K562 (cell line): ENCODE measurements around the gene ANO2. TPM values are rescaled to one million over a fixed set of nuclear protein-coding genes. Genes with fewer than 3 reads are reported as not detected.

Source experiments
- ATAC-seq: fragments of 200-7000 bp; cut with Tn5 transposase; 3 replicates; pipeline ENCODE4 v1.9.1; 2020; ENCODE audit warnings: moderate library complexity
- BruUV-seq: library from RNA; stranded (reverse); fragments of 400-500 nt; replicated peaks from 2 replicates; lab custom pipeline; 2021; lab: Mats Ljungman, UMichigan
- CTCF ChIA-PET: fragments of 300-600 bp; formaldehyde crosslinking; extraction: SDS; loops from one replicate; lab custom pipeline; 2021; ENCODE audit warnings: low intra/inter-chr PET ratio; lab: Yijun Ruan, JAX
- POLR2A ChIA-PET: fragments of 300-600, 350-650 bp; sonication (Branson Sonifier 250); formaldehyde crosslinking; extraction: SDS; loops from one replicate; lab custom pipeline; 2021; ENCODE audit warnings: antibody characterized with exemption, inconsistent platforms; lab: Yijun Ruan, JAX
- DNase-seq, 4 experiments: peaks; one replicate each; pipeline versions ENCODE4 v3.0.0 to v3.0.0-alpha.2; 2011 to 2018; ENCODE audit warnings: low spot score in 3 of 4, mixed read lengths in 3 of 4; ENCODE audit errors: extremely low read depth in 1 of 4
- FAIRE-seq: peaks from 2 replicates; lab custom pipeline; 2011; peaks lifted over from hg19 to GRCh38; lab: Jason Lieb, UNC
- H2AFZ ChIP-seq: 2 replicates; pipeline ENCODE4 v1.6.0; 2011; ENCODE audit warnings: low read depth, low read length, control low read depth, inconsistent platforms
- H3K27ac ChIP-seq: fragments of 200-600 bp; 3 replicates; pipeline ENCODE4 v1.8.0; 2011; ENCODE audit warnings: low read depth, mild to moderate bottlenecking, control low read depth, inconsistent platforms, low read length, moderate library complexity, mixed read lengths; ENCODE audit errors: extremely low read depth
- H3K27me3 ChIP-seq, 2 experiments: fragments of 300-600 bp in 1 of 2; 2 replicates in 1 of 2; 3 replicates in 1 of 2; pipeline versions ENCODE4 v1.6.0 to v1.8.0; 2011; ENCODE audit warnings: inconsistent platforms in 2 of 2, low read length in 2 of 2, mild to moderate bottlenecking in 1 of 2, mixed read lengths in 1 of 2, moderate library complexity in 1 of 2; ENCODE audit not compliant: control insufficient read depth in 2 of 2, insufficient read depth in 2 of 2
- H3K36me3 ChIP-seq: fragments of 300-600 bp; 3 replicates; pipeline ENCODE4 v1.8.0; 2011; ENCODE audit warnings: mild to moderate bottlenecking, low read length, inconsistent platforms; ENCODE audit not compliant: control insufficient read depth, insufficient read depth
- H3K4me1 ChIP-seq, 2 experiments: fragments of 200-600 bp in 1 of 2; replicated peaks in 1 of 2; 2 replicates in 1 of 2; 3 replicates in 1 of 2; pipeline versions ENCODE4 v1.5.1 to v1.8.0; 2011; ENCODE audit warnings: inconsistent platforms in 2 of 2, low read length in 2 of 2, mild to moderate bottlenecking in 1 of 2, mixed read lengths in 1 of 2, moderate library complexity in 1 of 2; ENCODE audit not compliant: control insufficient read depth in 2 of 2, insufficient read depth in 2 of 2
- H3K4me2 ChIP-seq: 2 replicates; pipeline ENCODE4 v1.6.1; 2011; ENCODE audit warnings: low read length, control low read depth, inconsistent platforms, mixed read lengths; ENCODE audit not compliant: insufficient read depth
- H3K4me3 ChIP-seq: fragments of 200-600 bp; sonication (generic), shearing (Covaris generic); 2 replicates; pipeline ENCODE4 v1.5.1; 2016; ENCODE audit warnings: control low read depth, inconsistent platforms
- H3K79me2 ChIP-seq: fragments of 200-600 bp; 3 replicates; pipeline ENCODE4 v1.8.0; 2011; ENCODE audit warnings: low read length, inconsistent platforms; ENCODE audit not compliant: control insufficient read depth, insufficient read depth
- H3K9ac ChIP-seq, 2 experiments: 2 replicates each; pipeline versions ENCODE4 v1.6.0 to v1.6.1; 2011; ENCODE audit warnings: low read depth in 2 of 2, low read length in 2 of 2, control low read depth in 1 of 2, inconsistent platforms in 1 of 2, mild to moderate bottlenecking in 1 of 2, mixed read lengths in 1 of 2; ENCODE audit not compliant: insufficient read depth in 1 of 2
- H3K9me1 ChIP-seq: one replicate; pipeline ENCODE4 v1.6.0; 2011; ENCODE audit warnings: inconsistent platforms, mild to moderate bottlenecking, low read length, moderate library complexity; ENCODE audit not compliant: control insufficient read depth, insufficient read depth
- H3K9me3 ChIP-seq: replicated peaks from 2 replicates; pipeline ENCODE4 v1.5.1; 2011; ENCODE audit warnings: low read depth, low read length, inconsistent platforms; ENCODE audit not compliant: control insufficient read depth, insufficient read depth
- H4K20me1 ChIP-seq: replicated peaks from 2 replicates; pipeline ENCODE4 v1.6.1; 2011; ENCODE audit warnings: low read length, inconsistent platforms, mixed read lengths; ENCODE audit not compliant: control insufficient read depth, insufficient read depth
- ARID3B ChIP-seq: fragments of 250-450 bp; sonication (Bioruptor Pico); IDR thresholded peaks from 2 replicates; pipeline ENCODE4 v1.4.0; 2020; ENCODE audit warnings: borderline replicate concordance
- CBX3 ChIP-seq, 2 experiments: IDR thresholded peaks; 1 replicate in 1 of 2; 2 replicates in 1 of 2; pipeline ENCODE4 v1.6.1; 2012; ENCODE audit warnings: inconsistent platforms in 2 of 2, low read length in 2 of 2, borderline replicate concordance in 1 of 2, control low read depth in 1 of 2
- KAT8 ChIP-seq: fragments of 450-650 bp; IDR thresholded peaks from 2 replicates; pipeline ENCODE4 v1.6.1; 2016; ENCODE audit warnings: low read depth, mild to moderate bottlenecking
- NEUROD1 ChIP-seq: fragments of 150-350 bp; IDR thresholded peaks from 2 replicates; pipeline ENCODE4 v1.6.1; 2014; ENCODE audit warnings: borderline replicate concordance, low read length, low read depth; ENCODE audit not compliant: partially characterized antibody
- SIN3B ChIP-seq: fragments of 450-650 bp; IDR thresholded peaks from 2 replicates; pipeline ENCODE4 v1.6.1; 2017; ENCODE audit warnings: low read depth, mild to moderate bottlenecking, moderate library complexity
- SPI1 ChIP-seq: IDR thresholded peaks from 2 replicates; pipeline ENCODE4 v1.6.1; 2011; ENCODE audit warnings: low read depth, low read length, control low read depth, borderline replicate concordance
- ZNF561 ChIP-seq: fragments of 450-650 bp; formaldehyde crosslinking; conservative IDR thresholded peaks from 2 replicates; pipeline ENCODE4 v1.4.0; 2020; ENCODE audit warnings: mild to moderate bottlenecking, moderate library complexity
- ZNF778 ChIP-seq: fragments of 450-650 bp; formaldehyde crosslinking; IDR thresholded peaks from 2 replicates; pipeline ENCODE4 v1.4.0; 2020; ENCODE audit warnings: mild to moderate bottlenecking, moderate library complexity
- WGBS: fragments of 100-300 bp; shearing (Covaris generic); methylation state at CpG from one replicate; pipeline ENCODE4 v1.1.6; 2016; ENCODE audit warnings: low coverage, mixed read lengths; ENCODE audit not compliant: insufficient coverage; ENCODE audit errors: missing lambda C conversion rate; 5-methylcytosine and 5-hydroxymethylcytosine counted together
- in situ Hi-C: fragments of 300-500 bp; cut with MboI; formaldehyde crosslinking; loops from 4 replicates; pipeline ENCODE4 v1.15.0; 2018; ENCODE audit warnings: inconsistent platforms, mixed read lengths
- intact Hi-C: fragments of 100-400 bp; cut with micrococcal nuclease; formaldehyde crosslinking; loops from 2 replicates; pipeline ENCODE4 v1.14.2; 2022
- polyA plus RNA-seq, 8 experiments: library from polyadenylated mRNA; depleted of rRNA in 4 of 8; stranded (reverse) in 5 of 8; unstranded in 3 of 8; fragments of >200 nt; fragmentation: Nextera tagmentation in 2 of 8; fragmentation: Illumina TruSeq in 1 of 8; extraction: Ambion mirVana in 2 of 8; extraction: Trizol in 1 of 8; gene quantifications; 2 replicates each; pipeline versions ENCODE4 v1.2.1 to v1.2.3, GENCODE V29; 2011 to 2014; ENCODE audit warnings: inconsistent platforms in 1 of 8, missing spikeins in 1 of 8
- total RNA-seq, 7 experiments: library from RNA; depleted of rRNA in 6 of 7; stranded (reverse); fragments of >200 nt in 6 of 7; fragmentation: Illumina TruSeq in 2 of 7; extraction: Trizol in 2 of 7; gene quantifications; 2 replicates each; pipeline versions ENCODE4 v1.2.1 to v1.2.3, GENCODE V29; 2011 to 2021; ENCODE audit warnings: low replicate concordance in 1 of 7

The ANO2 gene
- total and polyA plus RNA-seq, 9 of the 15 experiments (the other 6 are each of a cell fraction or from before 2014, with no cell fraction given), result 0.64 TPM; not detected in 8

- CTCF ChIA-PET, result no interaction called here
Observed at GRCh38 chr12:5688226-5688625, 256.8 kb downstream of the ANO2 start.

More at GRCh38 chr12:5688226-5688625, 256.8 kb downstream of the ANO2 start:
- intact Hi-C loops, result no loop called here
- H3K79me2 ChIP-seq, result no peaks in the 10 kb centered on the region
- no peak for FAIRE-seq
- BruUV-seq, result no TSS peak
- DNase-seq, result no peak
- H3K27ac ChIP-seq, result no peak overlapping the region
- WGBS, result 0% methylated on average over 2 of the region's 2 CpGs
- H3K9ac ChIP-seq, result no peak overlapping the region
- H3K36me3 ChIP-seq, result no peaks in the 10 kb centered on the region
- no peak for ATAC-seq
- H3K9me1 ChIP-seq, result no peaks in the 10 kb centered on the region
- H3K9me3 ChIP-seq, result no peaks in the 10 kb centered on the region
- POLR2A ChIA-PET, result no interaction called here
- in situ Hi-C loops, result no loop called here
- no peak overlapping the region for H3K4me2 ChIP-seq
- TF ChIP-seq SPI1, result no peak
- TF ChIP-seq KAT8, result no peak
- TF ChIP-seq ZNF778, result no peak
- TF ChIP-seq ARID3B (CRISPR knock-in tag), result no peak
- no peak for TF ChIP-seq ZNF561
- no peak for TF ChIP-seq SIN3B
- no peak for TF ChIP-seq NEUROD1
- TF ChIP-seq CBX3 (IDR thresholded peaks at IDR 0.05; ENCODE audit: borderline replicate concordance in 1 of 2, low read length in 2 of 2), result no peak
- H4K20me1 ChIP-seq, result no peaks in the 10 kb centered on the region; the same call in 1 of the 2 replicates
- H2AFZ ChIP-seq, result no peak overlapping the region
- no peak overlapping the region for H3K4me3 ChIP-seq
- no peaks in the 10 kb centered on the region; a peak in 1 of 5 replicates for H3K27me3 ChIP-seq
- no peaks in the 10 kb centered on the region; a peak in 1 of 5 replicates for H3K4me1 ChIP-seq
